Activated T-cell treated with anti-CD3 and anti-CD28 coated beads, Interleukin-2, amount 50 U/mL, for 24 hours (primary cell): ENCODE data around the gene ARFIP2.
A peak's percentile ranks its signal among the peaks of the same experiment; 100 is the strongest.

Experiments used
- DNase-seq: peaks from one replicate; pipeline ENCODE4 v3.0.0-alpha.2; 2020
- H3K27ac Mint-ChIP-seq: 2 replicates; pipeline ENCODE4 v1.8.0; 2020; ENCODE audit warnings: mild to moderate bottlenecking, mixed read lengths
- H3K27me3 Mint-ChIP-seq: 2 replicates; pipeline ENCODE4 v1.8.0; 2020; ENCODE audit warnings: mixed read lengths
- H3K36me3 Mint-ChIP-seq: 2 replicates; pipeline ENCODE4 v1.8.0; 2020; ENCODE audit warnings: low read depth, mixed read lengths
- H3K4me1 Mint-ChIP-seq: 2 replicates; pipeline ENCODE4 v1.8.0; 2020; ENCODE audit warnings: low read depth, mixed read lengths
- H3K4me3 Mint-ChIP-seq: 2 replicates; pipeline ENCODE4 v1.8.0; 2020; ENCODE audit warnings: mild to moderate bottlenecking, moderate library complexity, mixed read lengths
- H3K9me3 Mint-ChIP-seq: 2 replicates; pipeline ENCODE4 v1.8.0; 2020; ENCODE audit warnings: mixed read lengths

ARFIP2 gene

DNA sequence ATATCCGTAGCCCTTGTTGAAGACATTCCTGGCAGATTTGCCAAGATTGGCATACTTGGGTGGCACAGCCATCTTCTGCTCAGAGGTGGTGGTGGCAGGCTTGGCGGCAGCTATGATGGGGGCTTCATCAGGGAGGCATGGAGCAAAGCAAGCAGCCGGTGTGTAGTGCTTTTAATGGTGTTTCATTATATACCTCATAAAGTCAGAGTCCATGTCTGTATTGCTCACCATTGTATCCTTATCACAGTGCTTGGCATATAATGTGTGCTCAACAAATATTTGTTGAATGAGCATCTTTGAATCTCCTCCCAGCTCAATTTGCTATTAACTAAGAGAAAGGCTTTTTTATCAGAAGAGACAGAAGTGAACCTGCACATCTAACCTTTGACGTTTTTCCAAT lies 8.2 kb upstream of the ARFIP2 start:
- peak overlapping the region; percentile 23 for H3K27ac Mint-ChIP-seq
- H3K4me3 Mint-ChIP-seq = no peak overlapping the region
- H3K36me3 Mint-ChIP-seq = peaks cover 38% of the 10 kb centered on the region
- no peak for DNase-seq
- H3K27me3 Mint-ChIP-seq = no peaks in the 10 kb centered on the region
- H3K4me1 Mint-ChIP-seq = peaks cover 3% of the 10 kb centered on the region
- no peaks in the 10 kb centered on the region for H3K9me3 Mint-ChIP-seq

DNA sequence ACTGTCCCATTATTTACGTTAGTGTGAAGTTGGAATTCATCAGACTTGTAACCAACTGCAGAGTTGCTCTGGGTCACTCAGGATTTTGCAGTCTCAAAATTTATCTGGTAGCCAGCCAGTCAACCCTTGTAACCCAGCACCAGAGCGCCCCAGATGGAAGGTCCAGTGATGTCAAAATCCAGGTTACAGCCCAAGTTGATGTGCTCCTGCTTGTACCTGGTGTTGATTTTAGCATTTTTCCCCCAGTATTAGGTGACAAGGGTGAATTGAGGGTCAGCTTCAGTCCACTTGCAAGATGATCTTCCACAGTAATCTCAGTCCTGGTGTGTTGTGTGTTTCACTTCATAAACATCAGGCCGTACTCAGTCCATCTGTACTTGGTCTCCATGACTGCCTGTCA lies 7.7 kb upstream of the ARFIP2 start:
- Mint-ChIP-seq H3K27me3 (no peaks in the 10 kb centered on the region), H3K27ac (peak overlapping the region; percentile 23), H3K4me3 (no peak overlapping the region), H3K36me3 (peaks cover 35% of the 10 kb centered on the region), H3K9me3 (no peaks in the 10 kb centered on the region), H3K4me1 (peaks cover 3% of the 10 kb centered on the region)
- DNase-seq = no peak

GRCh38 chr11:6488342-6488741 lies 7.2 kb upstream of the ARFIP2 start:
- no peaks in the 10 kb centered on the region for H3K9me3 Mint-ChIP-seq
- no peak overlapping the region for H3K4me3 Mint-ChIP-seq
- H3K27me3 Mint-ChIP-seq = no peaks in the 10 kb centered on the region
- H3K4me1 Mint-ChIP-seq = peaks cover 8% of the 10 kb centered on the region
- peak overlapping the region; percentile 12 for H3K27ac Mint-ChIP-seq
- H3K36me3 Mint-ChIP-seq = peaks cover 35% of the 10 kb centered on the region
- no peak for DNase-seq

DNA sequence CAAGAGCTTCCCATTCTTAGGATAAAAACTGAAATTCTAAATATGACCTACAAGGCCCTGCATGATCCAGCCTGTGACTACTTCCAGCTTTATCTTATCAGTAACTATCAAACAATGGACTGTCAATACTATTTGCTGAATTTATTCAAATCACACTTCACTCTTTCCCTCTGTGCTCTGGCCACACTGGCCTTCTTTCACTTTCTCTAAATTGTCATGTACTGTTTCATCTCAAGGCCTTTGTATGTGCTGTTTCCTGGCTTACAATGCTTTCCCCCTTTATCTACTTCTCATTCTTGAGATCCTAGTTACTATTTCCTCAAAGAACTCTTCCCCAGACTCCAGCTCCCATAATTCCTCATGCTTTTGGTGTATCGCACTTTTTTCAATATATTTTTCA lies 5.8 kb upstream of the ARFIP2 start:
- no peak overlapping the region for H3K4me3 Mint-ChIP-seq
- no peaks in the 10 kb centered on the region for H3K27me3 Mint-ChIP-seq
- no peak for DNase-seq
- H3K27ac Mint-ChIP-seq = no peak overlapping the region
- peaks cover 17% of the 10 kb centered on the region for H3K4me1 Mint-ChIP-seq
- peaks cover 36% of the 10 kb centered on the region for H3K36me3 Mint-ChIP-seq
- no peaks in the 10 kb centered on the region for H3K9me3 Mint-ChIP-seq

DNA sequence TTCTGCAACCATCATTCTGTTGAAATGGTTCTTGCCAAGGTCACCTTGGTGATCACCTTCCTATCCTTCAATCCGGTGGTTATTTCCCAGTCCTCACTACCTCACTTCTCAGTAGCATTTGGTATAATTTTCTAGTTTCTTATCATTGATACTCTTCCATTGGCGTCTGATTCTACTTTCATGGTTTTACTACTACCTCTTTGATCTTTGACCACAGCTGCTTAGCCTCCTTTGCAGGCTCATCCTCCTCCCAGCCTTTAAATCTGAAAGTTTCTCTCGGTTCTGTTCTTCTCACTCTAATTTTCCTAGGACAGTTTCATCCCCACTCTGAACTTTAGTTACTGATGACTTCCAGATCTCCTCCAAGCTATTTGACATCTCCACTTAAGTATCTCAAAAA lies 5.1 kb upstream of the ARFIP2 start:
- H3K4me1 Mint-ChIP-seq = peaks cover 17% of the 10 kb centered on the region
- H3K27me3 Mint-ChIP-seq = no peaks in the 10 kb centered on the region
- DNase-seq = no peak
- H3K36me3 Mint-ChIP-seq = peaks cover 36% of the 10 kb centered on the region
- H3K9me3 Mint-ChIP-seq = no peaks in the 10 kb centered on the region
- no peak overlapping the region for H3K27ac Mint-ChIP-seq
- no peak overlapping the region for H3K4me3 Mint-ChIP-seq

GRCh38 chr11:6485661-6486060 lies 4.5 kb upstream of the ARFIP2 start:
- Mint-ChIP-seq H3K27me3 (no peaks in the 10 kb centered on the region), H3K27ac (no peak overlapping the region), H3K9me3 (no peaks in the 10 kb centered on the region), H3K4me3 (no peak overlapping the region), H3K36me3 (peaks cover 36% of the 10 kb centered on the region), H3K4me1 (peaks cover 20% of the 10 kb centered on the region)
- no peak for DNase-seq

DNA sequence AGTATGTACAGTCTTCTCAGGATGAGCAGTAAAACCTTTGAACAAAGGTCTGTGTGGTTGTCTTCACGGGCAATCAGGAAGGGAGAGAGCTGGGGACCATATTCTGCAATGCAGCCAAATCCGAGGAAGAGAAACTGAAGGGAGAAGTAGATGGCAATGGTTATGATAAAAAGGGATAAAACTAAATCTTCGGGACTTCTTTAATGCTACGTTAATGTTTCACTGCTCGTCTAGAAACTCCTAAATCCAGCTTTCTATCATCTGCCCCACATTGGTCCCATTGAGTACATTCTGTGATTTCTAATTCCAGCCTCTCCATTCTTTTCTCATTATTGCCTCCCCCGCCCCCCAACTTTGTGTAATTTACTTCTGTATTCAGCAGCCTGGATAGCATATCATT lies 1.9 kb upstream of the ARFIP2 start:
- no peaks in the 10 kb centered on the region for H3K27me3 Mint-ChIP-seq
- H3K4me3 Mint-ChIP-seq = peak overlapping the region; percentile 95
- peaks cover 38% of the 10 kb centered on the region for H3K4me1 Mint-ChIP-seq
- peak overlapping the region; percentile 99 for H3K27ac Mint-ChIP-seq
- DNase-seq = no peak
- peaks cover 53% of the 10 kb centered on the region for H3K36me3 Mint-ChIP-seq
- H3K9me3 Mint-ChIP-seq = no peaks in the 10 kb centered on the region

DNA sequence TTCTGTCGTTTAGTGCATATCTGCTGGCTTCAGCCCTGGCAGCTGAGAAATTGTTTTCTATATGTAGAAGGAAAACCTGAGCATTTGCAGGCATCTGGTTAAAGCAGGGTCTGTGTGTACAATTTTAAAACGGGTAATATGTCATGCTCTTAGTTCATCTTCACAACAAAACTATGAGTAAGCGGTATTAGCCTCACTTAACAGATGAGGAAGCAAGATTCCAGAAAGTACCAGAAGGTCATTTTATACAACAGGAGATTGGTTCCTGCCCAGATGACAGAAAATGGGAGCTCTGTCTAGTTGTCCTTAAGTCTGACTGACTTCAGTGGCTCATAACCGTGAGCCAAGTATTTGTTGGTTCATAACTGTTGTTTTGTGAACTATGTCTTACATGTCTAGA lies 1.3 kb upstream of the ARFIP2 start:
- H3K27ac Mint-ChIP-seq = peak overlapping the region; percentile 99
- H3K36me3 Mint-ChIP-seq = peaks cover 58% of the 10 kb centered on the region
- peak overlapping the region; percentile 95 for H3K4me3 Mint-ChIP-seq
- H3K9me3 Mint-ChIP-seq = no peaks in the 10 kb centered on the region
- no peak for DNase-seq
- H3K4me1 Mint-ChIP-seq = peaks cover 38% of the 10 kb centered on the region
- H3K27me3 Mint-ChIP-seq = no peaks in the 10 kb centered on the region

GRCh38 chr11:6481924-6482275 lies 769 bp upstream of the ARFIP2 start:
- Mint-ChIP-seq H3K4me3 (peak overlapping the region; percentile 95), H3K9me3 (no peaks in the 10 kb centered on the region), H3K27me3 (no peaks in the 10 kb centered on the region), H3K4me1 (peaks cover 38% of the 10 kb centered on the region), H3K27ac (peak overlapping the region; percentile 99), H3K36me3 (peaks cover 64% of the 10 kb centered on the region)
- DNase-seq = no peak

GRCh38 chr11:6480299-6480914 lies 724 bp downstream of the ARFIP2 start:
- Mint-ChIP-seq H3K9me3 (no peaks in the 10 kb centered on the region), H3K4me1 (peaks cover 38% of the 10 kb centered on the region), H3K27ac (peak overlapping the region; percentile 99), H3K27me3 (no peaks in the 10 kb centered on the region), H3K36me3 (peaks cover 69% of the 10 kb centered on the region), H3K4me3 (peak overlapping the region; percentile 95)
- DNase-seq = no peak

DNA sequence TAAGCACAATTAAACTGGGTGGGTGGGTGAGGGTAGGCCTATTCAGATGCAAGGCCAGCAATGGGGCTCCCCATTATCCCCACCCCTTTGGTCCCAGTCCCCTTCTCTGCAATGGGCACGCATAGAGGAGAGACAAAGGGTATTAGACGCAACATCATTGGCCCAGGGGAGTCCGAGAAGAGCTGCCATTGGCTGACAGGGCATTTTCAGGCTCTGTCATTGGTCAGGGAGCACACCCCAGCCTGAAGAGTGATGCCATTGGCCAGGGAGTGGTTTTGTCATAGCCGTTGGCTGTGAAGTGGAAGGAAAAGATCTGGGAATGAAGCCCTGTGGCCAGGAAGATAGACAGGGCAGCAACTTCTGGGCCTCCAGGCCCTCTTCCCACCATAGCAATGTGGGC lies 4.6 kb downstream of the ARFIP2 start:
- Mint-ChIP-seq H3K4me1 (peaks cover 40% of the 10 kb centered on the region), H3K36me3 (peaks cover 45% of the 10 kb centered on the region), H3K9me3 (no peaks in the 10 kb centered on the region), H3K27me3 (no peaks in the 10 kb centered on the region), H3K4me3 (no peak overlapping the region), H3K27ac (no peak overlapping the region)
- no peak for DNase-seq

- peaks cover 38% of the 10 kb centered on the region for H3K4me1 Mint-ChIP-seq
- H3K4me3 Mint-ChIP-seq = no peak overlapping the region
- DNase-seq = no peak
- H3K27ac Mint-ChIP-seq = peak overlapping the region; percentile 67
- H3K27me3 Mint-ChIP-seq = no peaks in the 10 kb centered on the region
- no peaks in the 10 kb centered on the region for H3K9me3 Mint-ChIP-seq
- peaks cover 40% of the 10 kb centered on the region for H3K36me3 Mint-ChIP-seq
Measured at GRCh38 chr11:6475936-6476335, 5.2 kb downstream of the ARFIP2 start.

DNA sequence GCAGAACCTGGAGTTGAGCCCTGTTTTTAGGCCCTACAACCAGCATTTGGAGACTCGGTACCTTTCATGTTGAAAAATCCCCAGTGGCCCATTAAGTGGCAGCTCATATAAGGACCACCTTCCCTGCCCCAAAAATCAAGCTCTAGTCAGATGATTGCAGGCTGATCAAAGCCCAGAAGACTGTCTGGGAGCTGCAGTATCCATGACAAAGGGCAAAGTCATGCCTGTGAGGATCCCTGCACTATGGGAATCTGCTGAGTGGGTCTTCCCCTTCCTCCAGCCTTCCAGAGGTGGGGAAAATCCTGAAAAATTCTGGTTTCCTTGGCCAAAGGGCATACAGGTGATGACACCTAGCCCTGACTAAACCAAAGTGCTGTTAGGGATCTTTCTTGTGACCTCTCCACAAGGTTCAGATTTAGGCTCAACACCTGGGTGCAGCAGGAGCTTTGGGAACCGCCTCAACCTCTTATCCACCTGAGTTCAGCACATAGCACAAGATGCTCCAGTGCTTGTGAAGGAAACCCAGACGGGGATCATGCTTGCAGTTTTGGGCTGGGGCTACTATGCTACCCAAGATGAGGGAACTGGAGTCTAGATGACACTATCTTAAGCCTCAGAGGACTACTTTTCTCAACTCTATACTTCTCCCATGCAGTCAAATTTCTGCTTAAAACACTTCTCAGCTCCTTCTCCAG lies 6.2 kb downstream of the ARFIP2 start:
- Mint-ChIP-seq H3K4me3 (peak overlapping the region; percentile 49), H3K36me3 (peaks cover 35% of the 10 kb centered on the region), H3K27me3 (no peaks in the 10 kb centered on the region), H3K9me3 (no peaks in the 10 kb centered on the region), H3K27ac (no peak overlapping the region), H3K4me1 (peaks cover 29% of the 10 kb centered on the region)
- DNase-seq = no peak

GRCh38 chr11:6474413-6474792 lies 6.7 kb downstream of the ARFIP2 start:
- Mint-ChIP-seq H3K4me3 (peak overlapping the region; percentile 74), H3K27me3 (no peaks in the 10 kb centered on the region), H3K9me3 (no peaks in the 10 kb centered on the region), H3K36me3 (peaks cover 30% of the 10 kb centered on the region), H3K4me1 (peaks cover 24% of the 10 kb centered on the region), H3K27ac (peak overlapping the region; percentile 65)
- no peak for DNase-seq

GRCh38 chr11:6473451-6474412 lies 7.4 kb downstream of the ARFIP2 start, which contains the start of gene TRIM3:
Gene TRIM3, minus strand, starts transcription at chr11:6473941. Its CDS starts 8,246 bp downstream, at chr11:6465695.
- H3K9me3 Mint-ChIP-seq = no peaks in the 10 kb centered on the region
- H3K4me1 Mint-ChIP-seq = peaks cover 17% of the 10 kb centered on the region
- no peaks in the 10 kb centered on the region for H3K27me3 Mint-ChIP-seq
- H3K4me3 Mint-ChIP-seq = peak within 1 kb of the TSS; percentile 82
- peaks cover 23% of the 10 kb centered on the region for H3K36me3 Mint-ChIP-seq
- peak within 1 kb of the TSS; percentile 70 for H3K27ac Mint-ChIP-seq
- peak; percentile 76 for DNase-seq
